Transverse colon (tissue), 4 donors: ENCODE measurements around the gene ATP6AP1.

Experiments used
- CTCF ChIP-seq, 5 experiments: fragments of 200-600 bp in 3 of 5; fragments of 450-650 bp in 2 of 5; sonication (generic) in 3 of 5; IDR thresholded peaks; 1 replicate in 2 of 5; 2 replicates in 3 of 5; pipeline ENCODE4 v1.5.1; 2016 to 2017; ENCODE audit warnings: antibody characterized with exemption in 5 of 5, inconsistent platforms in 3 of 5, mild to moderate bottlenecking in 2 of 5, moderate library complexity in 1 of 5
- EP300 ChIP-seq: sonication (generic); formaldehyde crosslinking; IDR thresholded peaks from one replicate; pipeline ENCODE4 v1.6.1; 2017; ENCODE audit warnings: antibody characterized with exemption, low read depth
- POLR2A ChIP-seq: fragments of 450-650 bp; IDR thresholded peaks from one replicate; pipeline ENCODE4 v1.6.1; 2016; ENCODE audit warnings: antibody characterized with exemption, mild to moderate bottlenecking, moderate library complexity
- POLR2AphosphoS5 ChIP-seq, 3 donors: sonication (generic); formaldehyde crosslinking; IDR thresholded peaks; one replicate each; pipeline ENCODE4 v1.6.1; 2016; ENCODE audit warnings: antibody characterized with exemption in 3 of 3

GRCh38 chrX:154452823-154453222 lies 24.3 kb downstream of the ATP6AP1 start:
- TF ChIP-seq CTCF (IDR thresholded peaks at IDR 0.05) (no peak), EP300 (no peak), POLR2A (no peak), POLR2AphosphoS5 (IDR thresholded peaks at IDR 0.05) (no peak)
